CD4-positive, alpha-beta T cell (primary cell): ENCODE results near the gene CASTOR1. TPM values are rescaled to one million over a fixed set of nuclear protein-coding genes. Genes with fewer than 3 reads are reported as not detected.
A peak's percentile ranks its signal among the peaks of the same experiment; 100 is the strongest.

Experiments used
- ATAC-seq: fragments of 200-7000 bp; cut with Tn5 transposase; one replicate; pipeline ENCODE4 v1.10.0; 2022; ENCODE audit warnings: mild to moderate bottlenecking; ENCODE audit not compliant: poor library complexity
- CTCF ChIA-PET: fragments of 350-600 bp; sonication (Branson Sonifier 250); formaldehyde crosslinking; loops from one replicate; lab custom pipeline; 2021; ENCODE audit warnings: antibody characterized with exemption, inconsistent platforms; lab: Charles Lee
- POLR2A ChIA-PET: fragments of 350-600 bp; sonication (Branson Sonifier 250); formaldehyde crosslinking; loops from one replicate; lab custom pipeline; 2021; ENCODE audit warnings: antibody characterized with exemption, inconsistent platforms; lab: Charles Lee
- DNase-seq, 14 experiments: peaks; one replicate each; pipeline ENCODE4 v3.0.0-alpha.2; 2013 to 2020; ENCODE audit warnings: mixed read lengths in 2 of 14
- H3K27ac ChIP-seq, 2 donors: one replicate each; pipeline versions ENCODE4 v1.5.1 to v1.7.0; 2013; ENCODE audit warnings: low read length in 2 of 2, low read depth in 1 of 2, mild to moderate bottlenecking in 1 of 2
- H3K27me3 ChIP-seq, 2 experiments: 1 replicate in 1 of 2; 2 replicates in 1 of 2; pipeline versions ENCODE4 v1.6.1 to v1.7.0; 2013; ENCODE audit warnings: low read length in 2 of 2, control low read depth in 1 of 2, mild to moderate bottlenecking in 1 of 2, moderate library complexity in 1 of 2; ENCODE audit not compliant: insufficient read depth in 2 of 2, control insufficient read depth in 1 of 2
- H3K36me3 ChIP-seq: one replicate; pipeline ENCODE4 v1.6.1; 2013; ENCODE audit warnings: low read length, control low read depth; ENCODE audit not compliant: insufficient read depth
- H3K4me1 ChIP-seq: one replicate; pipeline ENCODE4 v1.6.1; 2013; ENCODE audit warnings: low read length, control low read depth; ENCODE audit not compliant: insufficient read depth
- H3K4me3 ChIP-seq: one replicate; pipeline ENCODE4 v1.5.1; 2013; ENCODE audit warnings: mild to moderate bottlenecking, low read length, moderate library complexity
- H3K9me3 ChIP-seq, 2 experiments: 1 replicate in 1 of 2; 2 replicates in 1 of 2; pipeline versions ENCODE4 v1.6.1 to v1.7.0; 2013; ENCODE audit warnings: low read length in 2 of 2, mild to moderate bottlenecking in 2 of 2, control low read depth in 1 of 2, moderate library complexity in 1 of 2; ENCODE audit not compliant: control insufficient read depth in 1 of 2, insufficient read depth in 1 of 2
- H3K27ac Mint-ChIP-seq: one replicate; pipeline ENCODE4 v1.8.0; 2020; ENCODE audit warnings: mixed read lengths
- H3K27me3 Mint-ChIP-seq: one replicate; pipeline ENCODE4 v1.8.0; 2021; ENCODE audit warnings: mixed read lengths
- H3K36me3 Mint-ChIP-seq: one replicate; pipeline ENCODE4 v1.8.0; 2021; ENCODE audit warnings: low read depth, mixed read lengths
- H3K4me1 Mint-ChIP-seq: one replicate; pipeline ENCODE4 v1.8.0; 2021; ENCODE audit warnings: low read depth, mixed read lengths
- H3K4me3 Mint-ChIP-seq: one replicate; pipeline ENCODE4 v1.8.0; 2020; ENCODE audit warnings: mild to moderate bottlenecking, mixed read lengths
- H3K9me3 Mint-ChIP-seq: one replicate; pipeline ENCODE4 v1.8.0; 2020; ENCODE audit warnings: mixed read lengths
- CTCF ChIP-seq: fragments of 200-600 bp; IDR thresholded peaks from one replicate; pipeline ENCODE4 v1.8.0; 2022; ENCODE audit warnings: antibody characterized with exemption, mild to moderate bottlenecking
- intact Hi-C, 2 experiments: fragments of 100-400 bp; cut with DNase I in 1 of 2; cut with micrococcal nuclease in 1 of 2; formaldehyde crosslinking; loops; one replicate each; pipeline versions ENCODE4 v1.15.1 to v1.9.0; 2023 to 2025; cut with DNase I, micrococcal nuclease
- total RNA-seq, 174 experiments: library from RNA in 2 of 174; stranded (reverse) in 2 of 174; gene quantifications; one replicate each; pipeline ENCODE4 v1.2.3 and lab custom pipeline; 2021 to 2026

CASTOR1 gene
- total RNA-seq, 2 experiments from 2014 or later = 7.9 to 8.8 TPM

GRCh38 chr22:30247974-30248373 lies 41.3 kb downstream of the CASTOR1 start:
- intact Hi-C loops = no loop called here
- H3K4me1 Mint-ChIP-seq = peaks cover 42% of the 10 kb centered on the region
- POLR2A ChIA-PET = no interaction called here

GRCh38 chr22:30247561-30247960 lies 41.7 kb downstream of the CASTOR1 start:
- intact Hi-C loops = no loop called here
- Histone ChIP-seq H3K9me3 (no peaks in the 10 kb centered on the region), H3K4me3 (no peak overlapping the region), H3K36me3 (no peaks in the 10 kb centered on the region), H3K4me1 (peaks cover 53% of the 10 kb centered on the region), H3K27ac (no peak overlapping the region), H3K27me3 (peaks cover 0 to 6% of the 10 kb centered on the region in 2 experiments)
- Mint-ChIP-seq H3K36me3 (no peaks in the 10 kb centered on the region), H3K4me1 (peaks cover 42% of the 10 kb centered on the region), H3K9me3 (no peaks in the 10 kb centered on the region), H3K27ac (no peak overlapping the region), H3K27me3 (peaks cover 22% of the 10 kb centered on the region), H3K4me3 (no peak overlapping the region)
- POLR2A ChIA-PET = no interaction called here
- DNase-seq = no peak
- no peak for TF ChIP-seq CTCF
- no peak for ATAC-seq
- CTCF ChIA-PET = no interaction called here

More at GRCh38 chr22:30247974-30248373, 41.3 kb downstream of the CASTOR1 start:
- Histone ChIP-seq H3K9me3 (no peaks in the 10 kb centered on the region), H3K36me3 (no peaks in the 10 kb centered on the region), H3K4me1 (peaks cover 57% of the 10 kb centered on the region), H3K27me3 (peaks cover 0 to 6% of the 10 kb centered on the region in 2 experiments), H3K4me3 (no peak overlapping the region), H3K27ac (no peak overlapping the region)
- H3K36me3 Mint-ChIP-seq = no peaks in the 10 kb centered on the region
- no peaks in the 10 kb centered on the region for H3K9me3 Mint-ChIP-seq
- no peak for TF ChIP-seq CTCF
- ATAC-seq = no peak
- DNase-seq = no peak
- H3K4me3 Mint-ChIP-seq = peak overlapping the region; percentile 47
- H3K27ac Mint-ChIP-seq = no peak overlapping the region
- H3K27me3 Mint-ChIP-seq = peaks cover 22% of the 10 kb centered on the region
- CTCF ChIA-PET = no interaction called here

GRCh38 chr22:30246814-30247376 lies 42.4 kb downstream of the CASTOR1 start:
- intact Hi-C loops = no loop called here

More at GRCh38 chr22:30246814-30247376, 42.4 kb downstream of the CASTOR1 start:
- H3K4me1 Mint-ChIP-seq = peaks cover 42% of the 10 kb centered on the region
- H3K4me3 ChIP-seq = peak overlapping the region; percentile 35
- H3K4me3 Mint-ChIP-seq = peak overlapping the region; percentile 79
- H3K27me3 Mint-ChIP-seq = peaks cover 22% of the 10 kb centered on the region
- H3K4me1 ChIP-seq = peaks cover 51% of the 10 kb centered on the region
- H3K36me3 Mint-ChIP-seq = no peaks in the 10 kb centered on the region
- no peak overlapping the region for H3K27ac ChIP-seq
- H3K9me3 Mint-ChIP-seq = no peaks in the 10 kb centered on the region
- ATAC-seq (no peak), DNase-seq (no peak)
- no peak overlapping the region for H3K27ac Mint-ChIP-seq
- H3K9me3 ChIP-seq = no peaks in the 10 kb centered on the region
- H3K27me3 ChIP-seq = peaks cover 0 to 6% of the 10 kb centered on the region in 2 experiments
- peak; percentile 1 for TF ChIP-seq CTCF
- POLR2A ChIA-PET = no interaction called here
- H3K36me3 ChIP-seq = no peaks in the 10 kb centered on the region
- CTCF ChIA-PET = interaction anchor here (1.2 kb wide), 2 partner anchors 9 to 621 kb away, joined by 3 to 5 read pairs; no protein-coding TSS in a partner anchor
